ENCODE data around the gene GGNBP2.

GRCh38 chr17:36525888-36526287 is 18.8 kb upstream of the GGNBP2 start:
- TF ChIP-seq EZH2phosphoT487 (IDR thresholded peaks at IDR 0.05; ENCODE audit: insufficient read depth, low read depth) (no peak), EZH2 (IDR thresholded peaks at IDR 0.05; ENCODE audit: insufficient read depth, poor library complexity, severe bottlenecking) (no peak)
